Fibroblast of pulmonary artery (primary cell): ENCODE results near the gene ASPDH.
"Not testable (repeated sequence)": the region's sequence is repeated elsewhere in the genome, so short reads cannot be mapped to it uniquely, and the experiment has no call there.

Experiments
- DNase-seq: peaks from one replicate; pipeline ENCODE4 v3.0.0-alpha.2; 2010; ENCODE audit warnings: low read depth
- H3K4me3 ChIP-seq: replicated peaks from 2 replicates; pipeline ENCODE4 v1.5.1; 2011; ENCODE audit warnings: low read depth, mild to moderate bottlenecking, control low read depth, low read length, moderate library complexity
- CTCF ChIP-seq: IDR thresholded peaks from 2 replicates; pipeline ENCODE4 v1.5.1; 2011; ENCODE audit warnings: mild to moderate bottlenecking, control low read depth, low read length, inconsistent platforms; ENCODE audit errors: missing control alignments

The ASPDH gene

GRCh38 chr19:50477751-50478515 lies 35.8 kb downstream of the ASPDH start:
- DNase-seq = no peak
- TF ChIP-seq CTCF = no peak
- H3K4me3 ChIP-seq = no peak overlapping the region

- no peak for DNase-seq
These were observed 36.8 kb downstream of the ASPDH start for GRCh38 chr19:50476907-50477238.

GRCh38 chr19:50476224-50476906 lies 37.3 kb downstream of the ASPDH start, which contains the start of the genes EMC10 and GARIN5A:
Gene EMC10, plus strand, starts transcription at chr19:50476507. Its CDS starts 38 bp downstream, at chr19:50476545.
Gene GARIN5A, minus strand, starts transcription at chr19:50476848. Its CDS starts 460 bp downstream, at chr19:50476388.
- no peak for TF ChIP-seq CTCF
- peak within 1 kb of the TSS; percentile 92 for H3K4me3 ChIP-seq
- DNase-seq = peak; percentile 96

More at GRCh38 chr19:50476907-50477238, 36.8 kb downstream of the ASPDH start:
- H3K4me3 ChIP-seq = peak overlapping the region; percentile 92
- no peak for TF ChIP-seq CTCF

- no peak for TF ChIP-seq CTCF
- DNase-seq = no peak
- H3K4me3 ChIP-seq = peak overlapping the region; percentile 10
These were observed 37.9 kb downstream of the ASPDH start for GRCh38 chr19:50475736-50476223.

GRCh38 chr19:50475101-50475568 lies 38.6 kb downstream of the ASPDH start:
- TF ChIP-seq CTCF = no peak
- H3K4me3 ChIP-seq = no peak overlapping the region
- no peak for DNase-seq

GRCh38 chr19:50473336-50473735 lies 40.4 kb downstream of the ASPDH start:
- not testable (repeated sequence) for DNase-seq, H3K4me3 ChIP-seq

- no peak for DNase-seq
- no peak for TF ChIP-seq CTCF
- H3K4me3 ChIP-seq = no peak overlapping the region
These were observed 44.9 kb downstream of the ASPDH start for GRCh38 chr19:50468818-50469217.
